Activated CD8-positive, alpha-beta memory T cell treated with anti-CD3 and anti-CD28 coated beads, Interleukin-2, amount 50 U/mL, for 48 hours (primary cell): Measurements from ENCODE around the gene FLNC.
A peak's percentile ranks its signal among the peaks of the same experiment; 100 is the strongest.

Experiments used
- DNase-seq: peaks from one replicate; pipeline ENCODE4 v3.0.0-alpha.2; 2020

FLNC gene

DNA sequence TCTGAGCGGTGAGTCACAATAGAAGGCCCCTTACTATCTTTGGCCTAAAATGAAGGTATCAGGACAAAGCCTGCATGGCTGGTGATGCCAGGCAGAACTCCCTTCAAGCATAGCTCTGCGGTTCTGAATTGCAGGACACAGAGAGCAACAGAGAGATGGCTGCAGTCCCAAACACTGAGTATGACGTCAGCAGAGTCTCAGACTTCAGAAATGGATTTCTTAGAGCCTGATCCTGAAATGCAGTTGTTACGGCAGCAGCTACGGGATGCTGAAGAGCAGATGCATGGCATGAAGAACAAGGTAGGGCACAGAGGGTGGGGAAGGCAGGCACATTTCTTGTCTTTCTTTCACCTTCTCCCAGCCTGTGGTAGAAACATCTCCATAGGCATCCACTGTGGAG, 25.0 kb upstream of the FLNC start:
- no peak for DNase-seq

DNA sequence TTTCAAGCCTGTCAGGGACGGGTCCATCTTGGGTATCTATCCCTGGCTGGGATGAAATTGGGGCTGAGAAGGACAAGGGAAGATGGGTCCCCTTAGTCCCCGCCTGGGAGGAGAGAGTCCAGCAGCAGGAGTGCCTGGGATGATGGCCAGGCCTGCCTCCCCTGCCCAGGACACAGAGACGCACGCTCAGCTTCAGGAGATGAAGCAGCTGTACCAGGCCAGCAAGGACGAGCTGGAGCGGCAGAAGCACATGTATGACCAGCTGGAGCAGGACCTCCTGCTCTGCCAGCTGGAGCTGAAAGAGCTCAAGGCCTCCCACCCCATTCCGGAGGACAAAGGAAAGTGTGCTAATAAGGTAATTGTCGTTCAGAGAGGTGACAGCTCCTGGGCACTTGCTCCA, 23.0 kb upstream of the FLNC start:
- no peak for DNase-seq

DNA sequence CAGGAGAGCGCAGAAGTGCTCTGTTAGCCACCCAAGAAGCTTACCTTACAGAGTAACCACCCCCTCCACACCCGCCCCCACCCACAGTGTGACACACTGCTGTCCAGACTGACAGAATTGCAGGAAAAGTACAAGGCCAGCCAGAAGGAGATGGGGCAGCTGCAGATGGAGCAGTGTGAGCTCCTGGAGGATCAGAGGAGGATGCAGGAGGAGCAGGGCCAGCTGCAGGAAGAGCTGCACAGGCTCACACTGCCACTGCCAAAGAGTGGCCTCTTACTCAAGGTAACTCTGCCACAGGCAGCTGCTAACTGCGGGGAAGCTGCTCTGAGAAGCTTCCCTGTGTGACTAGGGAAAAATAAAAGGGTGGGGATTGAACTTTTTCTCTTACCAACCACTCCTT, 20.8 kb upstream of the FLNC start:
- no peak for DNase-seq

DNA sequence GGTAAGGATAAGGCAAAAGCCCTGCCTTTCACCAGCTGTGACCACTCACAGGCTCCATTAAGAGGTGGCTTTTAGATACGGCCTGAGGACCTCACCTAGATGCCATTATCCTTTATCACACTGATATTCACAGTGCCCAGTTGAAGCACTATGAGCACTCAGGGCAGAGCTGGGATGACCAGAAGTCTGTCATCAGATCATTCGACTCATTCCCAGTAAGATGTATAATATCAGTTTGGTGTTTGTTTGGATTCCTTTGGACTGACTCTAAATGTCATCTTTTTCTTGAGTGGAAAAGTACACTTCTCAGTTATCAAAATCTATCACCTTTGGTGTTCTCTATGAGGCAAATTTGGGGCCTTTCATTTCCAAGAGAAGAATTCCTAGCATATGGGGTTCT, 19.7 kb upstream of the FLNC start:
- DNase-seq: no peak

DNA sequence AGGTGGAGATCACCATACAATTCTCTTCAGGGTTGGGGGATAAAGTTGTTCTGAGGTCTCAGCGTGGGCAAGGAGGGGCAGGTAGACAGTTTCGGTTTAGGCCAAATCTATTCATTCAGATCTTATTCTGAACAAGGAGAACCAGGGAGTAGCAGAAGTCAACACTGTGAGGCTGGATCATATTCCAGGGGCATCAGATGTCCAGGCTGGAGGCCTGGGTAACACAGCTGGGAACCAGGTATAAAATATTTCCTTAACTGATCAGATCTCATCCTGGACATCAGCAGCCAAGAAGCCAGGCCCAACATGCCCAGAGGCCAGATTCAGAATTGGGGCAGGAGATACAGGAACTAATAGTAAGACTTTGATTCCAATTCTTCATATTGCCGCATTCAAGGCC, 19.2 kb upstream of the FLNC start:
- no peak for DNase-seq

DNA sequence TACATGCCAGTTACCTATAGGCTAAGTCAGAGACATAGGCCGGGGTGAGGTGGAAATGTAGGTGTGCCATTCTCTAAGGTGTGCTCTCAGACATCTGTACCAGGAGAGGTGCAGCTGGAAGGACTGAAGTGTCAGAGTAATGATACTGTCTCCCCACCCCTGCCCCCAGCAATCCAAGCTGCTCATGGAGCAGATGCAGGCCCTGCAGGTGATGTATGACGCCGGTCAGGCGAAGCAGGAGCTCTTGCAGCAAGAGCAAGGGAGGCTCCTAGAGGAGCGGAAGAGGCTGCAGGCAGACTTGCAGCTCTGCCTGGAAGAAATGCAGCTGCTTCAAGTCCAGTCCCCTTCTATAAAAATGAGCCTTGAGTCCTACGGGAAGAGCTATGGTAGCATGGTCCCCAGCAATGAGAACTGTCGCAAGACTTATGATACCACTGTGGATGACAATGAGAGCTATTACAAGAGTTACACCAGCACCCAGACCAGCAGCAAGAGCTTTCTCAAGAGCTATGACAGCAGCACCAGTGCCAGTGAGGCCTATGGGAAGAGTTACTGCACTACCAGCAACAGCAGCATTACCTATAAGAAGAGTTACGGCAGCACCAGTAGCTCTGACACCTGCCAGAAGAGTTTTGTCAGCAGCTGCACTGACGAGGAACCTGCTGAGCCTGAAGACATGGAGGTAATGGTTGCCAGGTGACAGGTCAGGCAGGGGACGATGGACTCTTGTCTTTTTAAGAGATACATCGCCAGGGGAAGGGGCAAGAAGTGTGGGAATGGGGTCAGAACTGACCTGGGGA, 18.4 kb upstream of the FLNC start:
- DNase-seq: no peak

DNA sequence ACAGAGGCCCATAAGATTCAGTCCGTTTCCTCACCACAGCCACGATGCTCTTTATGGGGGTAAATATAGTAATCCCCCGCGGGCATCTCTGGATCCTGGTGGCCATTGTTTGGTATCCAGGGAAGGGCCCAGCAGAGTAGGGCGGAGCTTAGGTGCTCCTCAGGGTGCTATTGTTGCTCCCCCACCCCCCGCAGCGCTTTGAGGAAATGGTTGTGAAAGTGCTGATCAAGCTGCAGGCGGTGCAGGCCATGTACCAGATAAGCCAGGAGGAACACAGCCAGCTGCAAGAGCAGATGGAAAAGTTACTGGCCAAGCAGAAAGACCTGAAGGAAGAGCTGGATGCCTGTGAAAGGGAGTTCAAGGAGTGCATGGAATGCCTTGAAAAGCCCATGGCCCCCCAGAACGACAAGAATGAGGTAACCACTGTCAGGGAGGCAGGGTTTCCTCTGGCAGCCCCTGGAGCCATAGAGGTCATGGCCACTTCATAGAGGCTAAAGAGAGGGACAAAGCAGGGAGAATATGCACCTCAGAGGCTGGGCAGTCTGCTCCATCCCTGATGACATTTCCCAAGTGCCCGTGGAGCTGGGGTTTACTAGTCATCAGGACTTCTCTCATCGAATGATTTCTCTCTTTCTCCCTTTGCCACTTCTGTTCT, 17.6 kb upstream of the FLNC start:
- no peak for DNase-seq

DNA sequence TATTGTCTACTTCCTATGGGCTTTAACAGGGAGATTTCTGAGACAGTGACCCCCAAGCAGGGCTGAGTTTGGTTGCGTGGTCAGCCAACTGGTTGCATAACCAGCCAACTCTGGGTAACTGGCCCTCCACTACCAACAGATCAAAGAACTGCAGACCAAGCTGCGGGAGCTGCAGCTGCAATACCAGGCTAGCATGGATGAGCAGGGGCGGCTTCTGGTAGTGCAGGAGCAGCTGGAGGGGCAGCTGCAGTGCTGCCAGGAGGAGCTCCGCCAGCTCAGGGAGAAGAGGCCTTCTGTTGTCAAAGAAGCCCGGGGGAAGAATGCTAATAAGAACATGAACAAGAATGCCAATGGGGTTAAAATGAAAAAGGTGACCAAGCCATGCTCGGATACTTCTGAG, 15.7 kb upstream of the FLNC start:
- no peak for DNase-seq

DNA sequence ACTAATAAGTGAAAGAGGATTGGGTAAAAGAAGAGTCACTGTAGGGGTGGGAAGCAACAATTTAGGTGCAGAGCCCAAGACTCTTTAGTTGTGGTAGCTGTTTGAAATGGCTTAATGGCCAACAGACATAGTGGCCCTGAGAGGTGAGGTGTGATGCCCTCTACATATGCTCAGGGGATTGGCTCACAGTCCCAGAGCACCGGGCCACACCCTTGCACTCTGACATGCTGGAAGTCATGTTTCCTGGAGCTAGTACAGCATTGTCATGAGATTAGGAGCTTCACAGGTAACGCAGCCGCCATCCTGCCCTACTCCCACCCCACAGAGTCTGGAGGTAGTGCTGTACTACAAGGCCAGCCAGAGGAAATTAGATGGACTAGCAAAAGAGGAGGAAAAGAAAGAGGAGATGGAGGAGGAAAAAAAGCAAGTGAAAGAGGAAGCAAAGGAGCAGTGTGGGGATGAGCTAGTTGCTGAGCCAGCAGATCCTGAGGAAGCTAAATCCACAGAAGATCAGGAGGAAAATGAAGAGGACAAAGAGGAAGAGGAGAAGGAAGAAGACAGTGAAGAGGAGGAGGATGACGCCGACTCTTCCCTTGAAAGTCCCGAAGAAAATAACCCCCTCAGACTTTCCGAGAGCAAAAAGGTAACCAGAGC, 14.8 kb upstream of the FLNC start:
- no peak for DNase-seq

DNA sequence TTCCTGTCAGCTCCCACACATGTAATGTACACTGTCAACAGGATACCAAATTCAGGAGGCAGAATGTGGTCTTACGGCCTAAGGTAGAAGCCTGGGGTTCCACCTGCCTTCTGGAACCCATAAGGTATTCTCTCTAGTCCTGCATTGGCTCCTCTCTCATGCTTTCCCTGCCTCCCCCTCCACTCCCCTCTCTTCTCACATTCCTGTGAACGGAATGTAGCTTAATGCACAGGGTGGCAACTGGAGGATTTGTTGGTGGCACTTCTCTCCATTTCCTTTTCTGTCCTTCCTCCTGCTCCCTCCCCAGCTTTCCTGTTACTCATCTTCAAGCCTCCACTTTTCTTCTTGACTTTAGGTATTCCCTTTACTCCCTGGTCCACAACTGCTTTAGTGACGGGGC, 11.5 kb upstream of the FLNC start:
- no peak for DNase-seq

DNA sequence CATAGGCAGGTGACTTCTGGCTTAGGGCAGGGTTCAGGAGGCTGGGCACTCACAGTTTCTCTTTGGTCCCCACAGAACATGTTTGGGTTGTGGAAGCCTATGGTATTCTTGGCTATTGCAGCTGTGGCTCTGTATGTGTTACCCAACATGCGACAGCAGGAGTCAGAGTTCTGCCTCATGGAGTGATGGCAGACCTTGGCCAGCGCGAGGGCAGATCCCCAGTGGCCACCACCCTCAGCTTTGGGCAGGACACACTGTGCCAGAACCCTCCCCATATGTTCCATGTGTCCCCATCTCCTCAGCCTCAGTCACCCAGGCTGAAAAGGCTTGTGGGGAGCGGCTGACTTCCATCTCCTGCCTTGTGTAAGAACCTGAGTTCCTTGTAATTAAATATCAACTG, 8.5 kb upstream of the FLNC start:
- DNase-seq: no peak

DNA sequence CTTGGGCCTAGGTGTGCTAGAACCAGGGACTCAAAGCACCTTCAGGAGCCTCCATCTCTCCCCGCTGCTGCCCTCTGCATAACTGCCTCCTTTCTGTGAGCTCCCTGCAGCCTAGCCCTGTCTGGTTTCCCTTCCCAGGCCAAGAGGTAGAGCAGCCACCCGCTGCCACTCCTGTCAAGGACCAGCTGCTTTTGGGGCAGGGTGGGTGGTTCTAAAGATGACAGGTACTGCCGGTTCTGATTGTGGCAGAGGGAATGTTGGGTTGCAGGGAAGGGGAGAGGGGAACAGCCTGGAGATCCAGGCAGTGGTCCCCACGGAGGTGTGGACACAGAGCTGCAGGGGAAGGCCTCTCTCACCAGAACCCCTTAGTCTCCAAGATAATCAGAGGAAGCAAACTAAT, 3.7 kb upstream of the FLNC start:
- no peak for DNase-seq

DNA sequence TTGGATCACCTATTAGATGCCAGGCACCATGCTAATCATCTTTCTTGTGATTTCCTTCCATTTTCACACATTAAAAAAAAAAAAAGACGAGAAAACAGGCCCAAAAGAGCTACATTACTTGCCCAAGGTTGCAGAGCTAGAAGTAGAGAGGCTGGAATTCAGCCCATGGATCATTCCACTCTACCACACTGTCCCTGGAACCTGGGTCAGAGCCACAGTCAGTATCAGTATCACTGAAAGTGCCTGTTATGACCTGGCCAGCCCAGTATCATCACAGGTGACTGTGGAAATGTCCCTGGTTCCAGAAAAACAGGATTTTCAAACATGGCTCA, 3.3 kb upstream of the FLNC start:
- DNase-seq: no peak

DNA sequence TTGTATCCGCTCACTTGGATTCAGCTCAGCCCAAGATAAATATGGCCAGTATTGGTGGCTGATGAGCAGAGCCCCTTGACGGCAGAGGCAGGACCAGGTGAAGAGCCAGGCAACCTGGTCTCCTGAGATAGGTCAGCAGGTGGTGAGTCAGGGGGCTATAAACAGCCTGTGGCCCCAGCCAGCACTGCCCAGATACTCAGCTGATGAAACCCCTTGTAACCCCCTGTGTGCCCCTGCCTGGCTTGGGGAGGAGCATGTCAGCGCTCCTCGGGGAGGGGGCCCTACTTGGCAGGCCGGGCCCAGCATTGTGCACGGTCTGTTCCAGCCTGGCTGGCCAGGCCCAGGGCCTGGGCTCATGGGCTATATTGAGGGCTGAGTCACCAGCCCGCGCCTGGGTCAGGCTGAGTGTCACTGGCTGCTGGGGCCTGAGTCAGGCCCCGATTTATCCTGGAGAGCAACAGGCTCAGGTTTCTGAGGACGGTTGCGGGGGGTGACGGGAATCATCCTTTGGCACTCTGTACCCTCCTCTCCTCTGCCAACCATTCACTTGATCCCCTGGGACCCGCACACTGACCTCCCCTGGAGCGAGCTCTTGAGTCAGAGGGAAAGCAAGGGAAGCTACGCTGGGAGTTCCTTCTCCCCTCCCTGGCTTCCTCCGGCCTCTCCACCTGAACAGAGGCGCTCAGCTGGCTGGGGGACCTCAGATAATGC, 2.8 kb upstream of the FLNC start:
- DNase-seq: no peak

DNA sequence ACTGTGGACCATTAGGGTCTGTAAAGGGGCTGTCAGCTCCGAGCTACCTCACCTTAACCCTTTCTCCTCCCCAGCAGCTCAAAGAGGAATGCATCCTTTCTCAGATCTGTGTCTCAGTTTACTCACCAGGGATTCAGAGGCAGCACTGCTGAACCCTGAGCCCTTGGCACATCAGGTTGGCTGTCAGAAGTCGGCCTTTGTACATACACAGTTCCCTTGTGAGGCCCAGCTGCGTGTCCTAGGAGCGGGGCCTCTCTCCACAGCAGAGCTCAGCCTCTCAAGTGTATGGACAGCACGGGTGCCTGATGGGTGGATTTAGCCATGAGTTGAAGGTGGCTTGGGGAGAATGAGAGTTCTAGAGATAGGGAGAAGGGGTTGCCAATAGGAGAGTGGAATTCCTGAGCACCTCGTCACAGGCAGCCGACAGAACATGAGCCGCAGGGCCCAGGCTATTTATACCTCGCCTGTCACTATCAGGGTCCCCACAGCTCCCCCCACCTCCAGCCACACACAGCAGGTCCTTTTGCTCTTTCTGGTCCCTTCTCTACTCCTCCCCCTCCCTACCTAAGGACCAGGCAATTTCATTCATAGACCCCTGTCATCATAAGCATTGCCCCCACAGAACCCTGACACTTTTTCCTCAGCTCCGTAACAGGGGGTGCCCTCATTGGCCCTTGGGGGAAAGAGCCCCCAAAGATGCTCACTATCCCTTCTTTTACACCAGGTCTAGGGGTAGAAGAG, 2.1 kb upstream of the FLNC start:
- DNase-seq: no peak

DNA sequence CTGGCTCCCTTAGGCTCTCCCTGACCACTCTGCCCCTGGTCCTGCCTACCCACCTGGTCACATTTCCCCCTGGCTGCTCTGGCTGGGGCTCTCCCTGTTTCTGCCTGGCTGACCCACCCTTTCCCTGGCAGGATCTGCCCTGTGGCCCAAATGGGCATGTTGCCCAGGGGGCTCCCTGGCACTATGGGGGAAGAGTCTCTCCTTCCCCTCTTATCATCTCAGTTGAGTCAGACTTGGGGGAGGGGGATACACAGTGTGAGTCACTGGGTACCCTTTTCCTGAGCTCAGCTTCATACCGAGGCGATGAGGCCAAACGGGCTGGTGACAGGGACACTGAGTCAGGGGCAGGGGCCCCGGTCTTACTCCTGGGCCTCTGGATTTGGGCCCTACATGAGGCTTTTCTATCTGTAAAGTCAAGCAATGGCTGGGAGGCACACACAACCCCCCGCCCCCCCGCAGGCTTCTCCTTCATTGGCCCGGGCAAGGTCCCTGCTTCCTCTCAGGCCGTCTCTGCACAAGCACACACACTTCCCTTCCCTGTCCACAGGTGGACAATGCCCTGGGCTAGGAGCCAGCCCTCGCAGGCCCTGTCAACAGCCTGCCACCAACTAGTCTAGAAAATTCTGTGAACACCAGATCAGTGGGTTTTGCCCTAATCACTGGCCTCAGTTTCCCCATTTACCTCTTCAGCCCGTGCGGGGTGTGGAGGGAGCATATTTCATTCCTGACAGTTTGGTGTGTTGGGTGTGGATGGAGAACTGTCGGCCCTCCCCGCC, 627 bp upstream of the FLNC start:
- no peak for DNase-seq

DNA sequence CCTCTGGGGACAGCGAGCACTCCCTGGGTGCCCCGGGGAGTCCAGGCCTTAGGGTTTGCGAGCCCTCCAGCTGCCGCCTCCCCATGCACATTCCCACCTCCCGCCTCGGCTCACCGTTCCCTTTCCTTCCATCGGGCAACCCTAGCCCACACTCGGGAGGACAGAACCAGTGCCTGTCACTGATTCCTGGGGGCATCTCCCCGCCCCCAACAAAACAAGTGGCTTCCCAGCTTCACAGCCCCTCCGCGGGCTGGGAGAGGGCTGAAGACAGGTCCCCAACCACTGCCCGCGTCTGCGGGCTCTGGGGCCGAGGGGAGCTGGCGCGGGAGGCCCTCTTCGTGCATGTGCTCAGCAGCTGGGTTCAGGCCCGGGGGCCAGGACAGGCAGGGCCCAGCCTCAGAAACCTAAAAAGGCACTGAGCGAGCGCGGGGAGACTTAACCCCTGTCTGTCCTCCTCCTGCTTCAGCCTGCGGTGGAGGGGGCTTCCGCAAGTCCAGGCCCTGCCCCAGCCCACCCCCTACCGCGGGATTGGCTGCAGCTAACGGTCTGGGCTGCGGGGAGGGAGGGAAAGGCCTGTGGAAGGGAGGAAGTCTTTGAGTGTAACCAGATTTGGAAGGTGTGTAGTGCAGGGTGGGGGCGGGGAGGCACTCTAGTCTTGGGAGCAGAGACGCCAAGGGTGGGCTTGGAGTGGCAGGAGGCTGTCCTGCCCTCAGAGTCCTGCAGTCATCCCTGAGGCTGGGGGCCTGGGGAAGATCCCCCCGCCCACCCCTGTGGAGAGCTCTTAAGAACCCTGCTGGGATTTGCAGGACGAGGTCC, 1.2 kb downstream of the FLNC start:
- peak; percentile 63 for DNase-seq

DNA sequence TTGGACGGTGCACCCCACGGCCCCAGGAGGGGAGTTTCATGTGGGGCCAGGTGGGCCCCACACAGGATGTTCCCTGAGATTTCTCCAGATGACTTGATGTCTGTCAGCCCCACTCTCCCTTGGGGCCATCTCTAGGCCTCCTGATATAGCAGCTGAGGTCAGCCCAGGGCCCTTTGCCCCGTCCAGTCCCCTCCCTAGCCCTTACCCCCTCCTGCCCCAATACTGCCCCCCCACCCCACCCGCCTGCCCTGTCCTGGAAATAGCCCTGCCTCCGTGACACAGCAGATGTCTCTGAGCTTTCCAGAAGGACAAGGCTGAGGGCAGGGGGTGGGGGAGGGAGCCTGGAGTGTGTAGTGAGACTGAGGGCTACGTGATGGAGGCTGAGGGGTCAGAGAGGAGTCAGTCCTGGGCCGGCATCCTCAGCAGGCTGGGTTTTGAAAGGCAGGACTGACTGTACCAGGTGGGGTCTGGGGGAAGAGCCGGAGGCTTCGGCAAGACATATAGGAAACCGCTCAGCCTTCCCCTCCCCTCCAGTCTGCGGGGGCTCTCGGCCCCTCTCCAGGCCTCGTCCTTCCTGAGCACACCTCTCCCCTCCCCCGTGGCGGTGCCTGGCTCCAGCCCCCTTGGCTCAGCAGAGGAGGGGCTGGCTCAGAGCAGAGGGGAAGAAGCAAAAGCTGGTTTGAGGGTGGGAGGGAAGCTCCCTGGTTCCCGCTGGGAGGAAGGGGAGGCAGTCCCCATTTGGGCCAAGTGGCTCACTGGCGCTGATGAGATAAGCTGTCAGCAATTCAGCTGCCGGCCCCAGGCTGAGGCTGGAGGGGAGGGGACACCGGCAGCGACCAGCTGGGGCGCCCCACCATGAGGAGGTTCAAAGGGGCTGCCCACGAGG, 2.0 kb downstream of the FLNC start:
- DNase-seq: no peak

DNA sequence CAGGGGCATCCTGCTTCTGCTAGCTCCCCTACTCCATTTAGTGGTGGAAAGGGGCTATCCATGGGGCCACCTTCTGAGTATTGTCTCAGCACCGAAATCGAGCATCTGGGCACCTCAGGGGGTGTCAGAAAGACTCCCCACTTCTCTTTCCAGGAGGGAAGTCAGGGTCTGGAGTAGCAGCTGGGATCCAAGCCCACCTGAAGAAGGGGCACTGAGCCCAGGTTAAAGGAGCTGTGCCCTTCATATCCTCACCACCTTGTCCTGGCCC, 2.6 kb downstream of the FLNC start:
- no peak for DNase-seq

DNA sequence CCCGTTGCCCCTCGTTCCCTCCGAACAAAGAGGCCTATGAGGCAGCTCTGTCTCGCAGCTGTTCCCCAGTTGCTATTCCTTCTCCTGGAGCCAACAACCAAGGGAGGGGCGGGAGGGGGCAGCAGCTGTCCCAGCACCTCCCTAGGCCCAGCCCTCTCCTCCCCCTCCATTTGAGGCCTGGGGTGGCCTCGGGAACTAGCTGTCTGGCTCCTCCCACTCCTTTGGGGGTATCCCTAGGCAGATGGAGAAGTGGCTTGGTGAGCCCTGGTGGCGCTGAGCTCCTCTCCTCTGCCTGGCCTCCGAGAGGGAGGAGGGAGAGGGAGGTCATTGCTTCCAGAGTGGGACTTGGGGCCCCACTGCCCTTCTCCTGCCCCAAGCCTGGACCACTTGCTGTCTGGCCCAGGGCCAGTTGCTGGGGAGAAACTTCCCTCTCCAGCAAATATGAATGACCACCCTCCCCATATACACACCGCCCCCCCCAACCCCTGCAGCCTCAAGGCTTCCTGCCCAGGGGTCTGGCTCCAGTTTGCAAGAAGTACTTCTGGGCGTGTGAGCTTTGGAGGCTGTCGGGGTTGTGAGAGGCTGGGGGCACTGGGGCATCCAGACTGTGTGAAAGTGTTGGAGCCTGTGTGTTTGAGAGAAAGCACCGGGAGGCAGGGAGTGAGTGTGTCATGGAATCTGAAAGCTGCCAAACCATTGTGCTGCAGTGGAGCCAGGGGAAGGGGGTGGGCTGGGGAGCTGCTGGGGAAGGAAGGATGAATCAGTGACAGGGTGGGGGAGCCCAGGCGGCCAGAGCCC, 3.1 kb downstream of the FLNC start:
- DNase-seq: no peak
